Transverse colon (tissue), 4 donors: ENCODE results near the gene INCENP.

Experiments used
- EP300 ChIP-seq: sonication (generic); formaldehyde crosslinking; IDR thresholded peaks from one replicate; pipeline ENCODE4 v1.6.1; 2017; ENCODE audit warnings: antibody characterized with exemption, low read depth
- POLR2A ChIP-seq: fragments of 450-650 bp; IDR thresholded peaks from one replicate; pipeline ENCODE4 v1.6.1; 2016; ENCODE audit warnings: antibody characterized with exemption, mild to moderate bottlenecking, moderate library complexity
- POLR2AphosphoS5 ChIP-seq, 3 donors: sonication (generic); formaldehyde crosslinking; IDR thresholded peaks; one replicate each; pipeline ENCODE4 v1.6.1; 2016; ENCODE audit warnings: antibody characterized with exemption in 3 of 3
- TF ChIP-seq, protein P1 (sequence below), 5 experiments: fragments of 200-600 bp in 3 of 5; fragments of 450-650 bp in 2 of 5; sonication (generic) in 3 of 5; IDR thresholded peaks; 1 replicate in 2 of 5; 2 replicates in 3 of 5; pipeline ENCODE4 v1.5.1; 2016 to 2017; ENCODE audit warnings: antibody characterized with exemption in 5 of 5, inconsistent platforms in 3 of 5, mild to moderate bottlenecking in 2 of 5, moderate library complexity in 1 of 5

DNA sequence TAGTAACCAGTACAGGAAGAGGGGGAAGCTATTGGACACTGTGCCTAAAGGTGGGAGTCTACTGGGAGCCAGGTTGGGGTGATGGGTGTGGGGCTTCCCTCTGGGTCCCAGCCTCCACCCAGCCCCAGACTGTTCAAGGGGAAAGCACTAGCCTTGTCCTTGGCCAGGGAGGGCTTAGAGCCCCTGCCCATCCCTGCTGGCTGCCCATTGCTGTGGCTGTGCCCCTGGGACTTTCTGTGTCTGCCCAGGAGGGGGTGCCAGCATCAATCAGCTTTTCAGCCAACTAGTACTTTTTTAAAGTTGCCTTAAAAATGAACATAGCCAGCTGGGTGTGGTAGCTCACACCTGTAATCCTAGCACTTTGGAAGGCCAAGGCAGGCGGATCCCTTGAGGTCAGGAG is 19.9 kb downstream of the INCENP start:
- TF ChIP-seq, protein P1, sequence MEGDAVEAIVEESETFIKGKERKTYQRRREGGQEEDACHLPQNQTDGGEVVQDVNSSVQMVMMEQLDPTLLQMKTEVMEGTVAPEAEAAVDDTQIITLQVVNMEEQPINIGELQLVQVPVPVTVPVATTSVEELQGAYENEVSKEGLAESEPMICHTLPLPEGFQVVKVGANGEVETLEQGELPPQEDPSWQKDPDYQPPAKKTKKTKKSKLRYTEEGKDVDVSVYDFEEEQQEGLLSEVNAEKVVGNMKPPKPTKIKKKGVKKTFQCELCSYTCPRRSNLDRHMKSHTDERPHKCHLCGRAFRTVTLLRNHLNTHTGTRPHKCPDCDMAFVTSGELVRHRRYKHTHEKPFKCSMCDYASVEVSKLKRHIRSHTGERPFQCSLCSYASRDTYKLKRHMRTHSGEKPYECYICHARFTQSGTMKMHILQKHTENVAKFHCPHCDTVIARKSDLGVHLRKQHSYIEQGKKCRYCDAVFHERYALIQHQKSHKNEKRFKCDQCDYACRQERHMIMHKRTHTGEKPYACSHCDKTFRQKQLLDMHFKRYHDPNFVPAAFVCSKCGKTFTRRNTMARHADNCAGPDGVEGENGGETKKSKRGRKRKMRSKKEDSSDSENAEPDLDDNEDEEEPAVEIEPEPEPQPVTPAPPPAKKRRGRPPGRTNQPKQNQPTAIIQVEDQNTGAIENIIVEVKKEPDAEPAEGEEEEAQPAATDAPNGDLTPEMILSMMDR (IDR thresholded peaks at IDR 0.05), result no peak
- TF ChIP-seq POLR2A (no peak), EP300 (no peak), POLR2AphosphoS5 (IDR thresholded peaks at IDR 0.05) (no peak)
